ENCODE results near the gene ASIC2. TPM values are rescaled to one million over a fixed set of nuclear protein-coding genes. Genes with fewer than 3 reads are reported as not detected.
A peak's percentile ranks its signal among the peaks of the same experiment; 100 is the strongest.

The ASIC2 gene
- total RNA-seq, 1 experiment from 2014 or later, result 0.74 TPM

DNA sequence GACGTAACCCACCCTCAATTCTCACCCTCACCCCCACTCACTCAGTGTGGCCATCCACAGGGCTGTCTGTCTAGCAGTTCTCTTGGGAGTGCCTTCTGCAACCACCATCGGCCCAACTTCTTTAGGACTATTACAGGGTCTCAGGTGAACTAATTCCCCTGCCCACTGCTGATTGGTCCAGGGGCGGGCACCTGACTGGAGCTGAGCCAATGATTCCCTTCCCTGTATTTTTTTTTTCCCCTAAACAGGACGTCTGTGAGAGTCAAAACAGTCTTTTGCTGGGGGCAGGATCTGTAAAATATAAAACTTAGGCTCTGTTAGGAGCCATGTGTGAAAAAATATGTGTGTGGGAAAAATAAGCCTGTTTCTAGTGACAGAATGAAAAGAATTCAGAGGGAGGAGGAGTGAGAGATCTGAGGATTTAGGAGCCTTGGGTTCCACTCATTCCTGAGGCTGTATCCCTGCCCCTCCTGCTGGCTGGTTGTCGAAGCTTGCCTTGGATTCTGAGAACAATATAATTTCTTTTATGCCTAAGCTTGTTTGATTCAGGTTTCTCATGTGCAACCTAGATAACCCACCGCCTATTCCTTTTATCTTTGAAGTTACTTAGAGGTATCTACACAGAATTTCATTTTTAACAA lies 186.4 kb downstream of the ASIC2 start:
- Histone ChIP-seq H3K4me2 (ENCODE audit: insufficient read depth, insufficient read length, low read length) (no peak overlapping the region), H4K20me1 (ENCODE audit: control insufficient read depth, insufficient read depth, insufficient read length) (no peaks in the 10 kb centered on the region), H2BK5ac (ENCODE audit: insufficient read length, low read length) (no peak overlapping the region), H3K79me2 (ENCODE audit: insufficient read depth, low read length) (no peaks in the 10 kb centered on the region), H3K27me3 (ENCODE audit: insufficient read depth, low read length) (no peaks in the 10 kb centered on the region), H3K23ac (ENCODE audit: insufficient read length, low read depth, low read length) (no peak overlapping the region), H3K9me3 (ENCODE audit: control insufficient read depth, low read depth, low read length) (no peaks in the 10 kb centered on the region), H3K27ac (ENCODE audit: insufficient read length, low read depth, low read length) (no peak overlapping the region), H3T11ph (ENCODE audit: low read length) (no peak overlapping the region), H2BK120ac (ENCODE audit: low read depth, low read length, poor library complexity, severe bottlenecking) (no peak overlapping the region), H2BK20ac (ENCODE audit: low read depth, low read length, poor library complexity, severe bottlenecking) (no peak overlapping the region), H3K79me1 (ENCODE audit: insufficient read depth, low read depth, low read length, poor library complexity, severe bottlenecking) (no peaks in the 10 kb centered on the region), H3K56ac (ENCODE audit: insufficient read length, low read depth, low read length) (no peak overlapping the region), H2AFZ (ENCODE audit: low read length) (no peak overlapping the region), H3K14ac (ENCODE audit: insufficient read depth, low read length) (no peak overlapping the region), H3K23me2 (ENCODE audit: insufficient read length, low read depth, low read length, poor library complexity, severe bottlenecking) (no peaks in the 10 kb centered on the region), H2AK5ac (ENCODE audit: insufficient read length, low read length) (no peak overlapping the region), H3K4me1 (ENCODE audit: insufficient read depth, low read length) (no peaks in the 10 kb centered on the region), H4K5ac (ENCODE audit: insufficient read length, low read depth, low read length) (no peak overlapping the region), H4K8ac (replicated peaks; ENCODE audit: insufficient read length, low read depth, low read length) (no peak overlapping the region), H4K91ac (ENCODE audit: insufficient read length, low read depth, low read length) (no peak overlapping the region), H3K4ac (ENCODE audit: low read depth, low read length) (no peak overlapping the region), H2BK12ac (ENCODE audit: insufficient read length, low read depth, low read length) (no peak overlapping the region), H3K9ac (ENCODE audit: extremely low read depth, insufficient read length, low read length) (no peak overlapping the region), H2BK15ac (ENCODE audit: low read depth, low read length) (no peak overlapping the region), H3K18ac (ENCODE audit: insufficient read length, low read depth, low read length) (no peak overlapping the region)
- H3K4me3 Mint-ChIP-seq, result no peak overlapping the region
- DNase-seq, result no peak
- peaks cover 24% of the 10 kb centered on the region for H3K27me3 Mint-ChIP-seq (ENCODE audit: low read depth)
- no peak overlapping the region for H3K27ac Mint-ChIP-seq
- no CpG with 5 or more reads among the region's 6 CpGs for WGBS (ENCODE audit: extremely low coverage, insufficient read length, low lambda C conversion rate)
- TF ChIP-seq, protein P1, sequence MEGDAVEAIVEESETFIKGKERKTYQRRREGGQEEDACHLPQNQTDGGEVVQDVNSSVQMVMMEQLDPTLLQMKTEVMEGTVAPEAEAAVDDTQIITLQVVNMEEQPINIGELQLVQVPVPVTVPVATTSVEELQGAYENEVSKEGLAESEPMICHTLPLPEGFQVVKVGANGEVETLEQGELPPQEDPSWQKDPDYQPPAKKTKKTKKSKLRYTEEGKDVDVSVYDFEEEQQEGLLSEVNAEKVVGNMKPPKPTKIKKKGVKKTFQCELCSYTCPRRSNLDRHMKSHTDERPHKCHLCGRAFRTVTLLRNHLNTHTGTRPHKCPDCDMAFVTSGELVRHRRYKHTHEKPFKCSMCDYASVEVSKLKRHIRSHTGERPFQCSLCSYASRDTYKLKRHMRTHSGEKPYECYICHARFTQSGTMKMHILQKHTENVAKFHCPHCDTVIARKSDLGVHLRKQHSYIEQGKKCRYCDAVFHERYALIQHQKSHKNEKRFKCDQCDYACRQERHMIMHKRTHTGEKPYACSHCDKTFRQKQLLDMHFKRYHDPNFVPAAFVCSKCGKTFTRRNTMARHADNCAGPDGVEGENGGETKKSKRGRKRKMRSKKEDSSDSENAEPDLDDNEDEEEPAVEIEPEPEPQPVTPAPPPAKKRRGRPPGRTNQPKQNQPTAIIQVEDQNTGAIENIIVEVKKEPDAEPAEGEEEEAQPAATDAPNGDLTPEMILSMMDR (conservative IDR thresholded peaks at IDR 0.05), result 0 out of 3 replicates have a peak, but pooled peaks have one; percentile 12
- H3K4me1 Mint-ChIP-seq, result peaks cover 4 to 10% of the 10 kb centered on the region in 2 experiments
- peaks cover 12 to 16% of the 10 kb centered on the region in 2 experiments for H3K9me3 Mint-ChIP-seq
- peaks cover 0 to 11% (median 6%) of the 10 kb centered on the region in 3 experiments; a peak in 6 of 7 replicates for H3K36me3 Mint-ChIP-seq (ENCODE audit: insufficient read depth in 1 of 3, low read depth in 3 of 3)

Data from H9 (cell line).